HCT116 (cell line): ENCODE data around the gene CFAP43. TPM values are rescaled to one million over a fixed set of nuclear protein-coding genes. Genes with fewer than 3 reads are reported as not detected.

Experiments
- ATAC-seq: fragments of 200-7000 bp; cut with Tn5 transposase; 2 replicates; pipeline ENCODE4 v1.9.1; 2020; ENCODE audit warnings: mild to moderate bottlenecking, moderate library complexity
- BruUV-seq: library from RNA; stranded (reverse); fragments of 400-500 nt; replicated peaks from 2 replicates; lab custom pipeline; 2021; lab: Mats Ljungman, UMichigan
- CTCF ChIA-PET: fragments of 300-600 bp; sonication (Branson Sonifier 250); formaldehyde crosslinking; loops from one replicate; lab custom pipeline; 2021; ENCODE audit warnings: antibody characterized with exemption; lab: Charles Lee
- POLR2A ChIA-PET: fragments of 300-600, 350-600 bp; sonication (Branson Sonifier 250); formaldehyde crosslinking; loops from one replicate; lab custom pipeline; 2021; ENCODE audit warnings: antibody characterized with exemption; lab: Charles Lee
- RAD21 ChIA-PET, 2 experiments: fragments of 300-600 bp; sonication (Branson Sonifier 250); formaldehyde crosslinking; loops; one replicate each; lab custom pipeline; 2023; ENCODE audit warnings: low total read pairs in 2 of 2; ENCODE audit not compliant: uncharacterized antibody in 2 of 2, unreplicated experiment in 2 of 2, low non-redundant PET in 1 of 2; lab: Charles Lee
- DNase-seq: peaks from one replicate; pipeline ENCODE4 v3.0.0-alpha.2; 2010; ENCODE audit warnings: low read depth, low spot score
- H2AFZ ChIP-seq: fragments of 200-600 bp; shearing (Covaris generic), sonication (generic); 2 replicates; pipeline ENCODE4 v1.6.1; 2017; ENCODE audit warnings: low read depth, mixed run types, mixed read lengths, antibody characterized with exemption, low read length; ENCODE audit not compliant: poor library complexity, severe bottlenecking
- H3K27ac ChIP-seq: 2 replicates; pipeline ENCODE4 v1.5.1; 2012; ENCODE audit warnings: low read depth, low read length
- H3K27me3 ChIP-seq: fragments of 200-600 bp; sonication (generic); 2 replicates; pipeline ENCODE4 v1.6.1; 2016; ENCODE audit warnings: mixed run types, low read length, mixed read lengths; ENCODE audit not compliant: insufficient read depth
- H3K36me3 ChIP-seq, 2 experiments: fragments of 200-500 bp in 1 of 2; fragments of 200-600 bp in 1 of 2; sonication (Bioruptor generic) in 1 of 2; sonication (generic) in 1 of 2; 2 replicates each; pipeline versions ENCODE4 v1.5.1 to v1.6.1; 2014 to 2016; ENCODE audit warnings: low read length in 2 of 2, inconsistent platforms in 1 of 2, mixed read lengths in 1 of 2, mixed run types in 1 of 2; ENCODE audit not compliant: insufficient read depth in 2 of 2, control insufficient read depth in 1 of 2
- H3K4me1 ChIP-seq, 2 experiments: fragments of 200-600 bp in 1 of 2; sonication (generic) in 1 of 2; 2 replicates each; pipeline versions ENCODE4 v1.5.1 to v1.6.1; 2012 to 2017; ENCODE audit warnings: low read length in 2 of 2, inconsistent platforms in 1 of 2, mild to moderate bottlenecking in 1 of 2, mixed read lengths in 1 of 2, mixed run types in 1 of 2, moderate library complexity in 1 of 2; ENCODE audit not compliant: insufficient read depth in 2 of 2, control insufficient read depth in 1 of 2
- H3K4me2 ChIP-seq: fragments of 200-600 bp; sonication (generic); 2 replicates; pipeline ENCODE4 v1.6.1; 2017; ENCODE audit warnings: mixed run types, low read length, mixed read lengths
- H3K4me3 ChIP-seq, 2 experiments: fragments of 200-600 bp in 1 of 2; sonication (generic) in 1 of 2; replicated peaks in 1 of 2; 2 replicates each; pipeline ENCODE4 v1.5.1; 2011 to 2016; ENCODE audit warnings: low read length in 2 of 2, control low read depth in 1 of 2, low read depth in 1 of 2, mild to moderate bottlenecking in 1 of 2, mixed read lengths in 1 of 2, mixed run types in 1 of 2
- H3K79me2 ChIP-seq: fragments of 200-600 bp; sonication (generic); 2 replicates; pipeline ENCODE4 v1.6.1; 2017; ENCODE audit warnings: mild to moderate bottlenecking, mixed run types, low read length, moderate library complexity, mixed read lengths; ENCODE audit not compliant: insufficient read depth
- H3K9ac ChIP-seq: fragments of 200-600 bp; sonication (generic); 2 replicates; pipeline ENCODE4 v1.6.1; 2016; ENCODE audit warnings: low read length, mixed read lengths
- H3K9me2 ChIP-seq: fragments of 200-600 bp; sonication (generic), shearing (Covaris generic); 2 replicates; pipeline ENCODE4 v1.6.1; 2017; ENCODE audit warnings: mixed run types, mild to moderate bottlenecking, moderate library complexity; ENCODE audit not compliant: insufficient read depth
- H3K9me3 ChIP-seq, 2 experiments: fragments of 200-500 bp in 1 of 2; fragments of 200-600 bp in 1 of 2; sonication (Bioruptor generic) in 1 of 2; sonication (generic) in 1 of 2; 2 replicates each; pipeline ENCODE4 v1.6.1; 2014 to 2017; ENCODE audit warnings: low read length in 2 of 2, mixed read lengths in 2 of 2, inconsistent platforms in 1 of 2, low read depth in 1 of 2, mild to moderate bottlenecking in 1 of 2, mixed run types in 1 of 2, moderate library complexity in 1 of 2; ENCODE audit not compliant: control insufficient read depth in 1 of 2, insufficient read depth in 1 of 2
- H4K20me1 ChIP-seq: fragments of 200-600 bp; sonication (generic), shearing (Covaris generic); 2 replicates; pipeline ENCODE4 v1.6.1; 2017; ENCODE audit warnings: mixed run types, mild to moderate bottlenecking, moderate library complexity; ENCODE audit not compliant: insufficient read depth
- CBX3 ChIP-seq: IDR thresholded peaks from 2 replicates; pipeline ENCODE4 v1.6.1; 2012; ENCODE audit warnings: low read depth
- CTCF ChIP-seq, 3 experiments: fragments of 200-600 bp in 1 of 3; sonication (generic) in 1 of 3; IDR thresholded peaks in 2 of 3; conservative IDR thresholded peaks in 1 of 3; 2 replicates each; pipeline ENCODE4 v1.5.1; 2012 to 2017; ENCODE audit warnings: low read depth in 2 of 3, low read length in 2 of 3, antibody characterized with exemption in 1 of 3, borderline replicate concordance in 1 of 3, control low read depth in 1 of 3, mild to moderate bottlenecking in 1 of 3, mixed read lengths in 1 of 3, mixed run types in 1 of 3, moderate library complexity in 1 of 3; ENCODE audit not compliant: insufficient read depth in 1 of 3
- EGR1 ChIP-seq: IDR thresholded peaks from 2 replicates; pipeline ENCODE4 v1.6.1; 2012; ENCODE audit warnings: low read depth
- ELF1 ChIP-seq: IDR thresholded peaks from 2 replicates; pipeline ENCODE4 v1.6.1; 2012; ENCODE audit warnings: low read depth, borderline replicate concordance
- EZH2 ChIP-seq: fragments of 200-600 bp; sonication (generic); IDR thresholded peaks from 2 replicates; pipeline ENCODE4 v1.6.1; 2017; ENCODE audit warnings: antibody characterized with exemption, mixed run types
- EZH2phosphoT487 ChIP-seq: fragments of 200-600 bp; IDR thresholded peaks from 2 replicates; pipeline ENCODE4 v1.6.1; 2018; ENCODE audit warnings: antibody characterized with exemption, borderline replicate concordance
- FOSL1 ChIP-seq: IDR thresholded peaks from 2 replicates; pipeline ENCODE4 v1.6.1; 2012; ENCODE audit warnings: low read depth
- JUND ChIP-seq: IDR thresholded peaks from 2 replicates; pipeline ENCODE4 v1.6.1; 2012
- MAX ChIP-seq: IDR thresholded peaks from 2 replicates; pipeline ENCODE4 v1.6.1; 2012
- POLR2A ChIP-seq: IDR thresholded peaks from 2 replicates; pipeline ENCODE4 v1.7.0; 2011; ENCODE audit warnings: borderline replicate concordance; ENCODE audit not compliant: insufficient read depth, insufficient read length; ENCODE audit errors: extremely low read depth
- POLR2AphosphoS5 ChIP-seq: IDR thresholded peaks from 2 replicates; pipeline ENCODE4 v1.6.1; 2011; ENCODE audit warnings: mild to moderate bottlenecking, low read depth, low read length, moderate library complexity
- RAD21 ChIP-seq: IDR thresholded peaks from 2 replicates; pipeline ENCODE4 v1.6.1; 2012; ENCODE audit warnings: low read depth, mild to moderate bottlenecking
- REST ChIP-seq: IDR thresholded peaks from 2 replicates; pipeline ENCODE4 v1.6.1; 2012; ENCODE audit warnings: low read depth
- SIN3A ChIP-seq: IDR thresholded peaks from 2 replicates; pipeline ENCODE4 v1.6.1; 2012; ENCODE audit warnings: low read depth
- SRF ChIP-seq: IDR thresholded peaks from 2 replicates; pipeline ENCODE4 v1.6.1; 2012; ENCODE audit warnings: low read depth
- TCF7L2 ChIP-seq: IDR thresholded peaks from 2 replicates; pipeline ENCODE4 v1.7.0; 2011; ENCODE audit warnings: borderline replicate concordance, inconsistent platforms; ENCODE audit not compliant: insufficient read depth, insufficient read length; ENCODE audit errors: extremely low read depth
- YY1 ChIP-seq: IDR thresholded peaks from 2 replicates; pipeline ENCODE4 v1.6.1; 2011; ENCODE audit warnings: low read length, low read depth, moderate library complexity, mild to moderate bottlenecking; ENCODE audit not compliant: insufficient replicate concordance; ENCODE audit errors: extremely low read depth
- ZFX ChIP-seq: fragments of 450-650 bp; IDR thresholded peaks from 2 replicates; pipeline ENCODE4 v1.6.1; 2017
- ZNF274 ChIP-seq: fragments of 200-500 bp; sonication (Bioruptor generic); IDR thresholded peaks from 2 replicates; pipeline ENCODE4 v1.6.1; 2014; ENCODE audit warnings: mild to moderate bottlenecking, low read depth, low read length, inconsistent platforms
- intact Hi-C: fragments of 100-400 bp; cut with micrococcal nuclease; formaldehyde crosslinking; loops from 2 replicates; pipeline ENCODE4 v1.10.0; 2022
- total RNA-seq: library from RNA; stranded (reverse); gene quantifications from one replicate; pipeline ENCODE4 v1.2.1, GENCODE V29; 2021; ENCODE audit not compliant: unreplicated experiment

The CFAP43 gene
- total RNA-seq, 1 experiment from 2014 or later: 4.0 TPM

GRCh38 chr10:104273899-104274575, 41.9 kb upstream of the CFAP43 start (continued):
- no peak for TF ChIP-seq REST
- TF ChIP-seq TCF7L2: no peak
- no peak for TF ChIP-seq SIN3A
- TF ChIP-seq ZNF274: no peak
- no peak for TF ChIP-seq CBX3
- TF ChIP-seq RAD21: no peak
- no peak for TF ChIP-seq EZH2phosphoT487
- TF ChIP-seq, all 23 proteins: peak for 0

GRCh38 chr10:104273286-104273685, 41.1 kb upstream of the CFAP43 start:
- intact Hi-C loops: no loop called here
- H3K27me3 ChIP-seq: no peaks in the 10 kb centered on the region
- peaks cover 8 to 12% of the 10 kb centered on the region in 2 experiments; a peak in 2 of 4 replicates for H3K36me3 ChIP-seq
- H2AFZ ChIP-seq: no peak overlapping the region
- ChIA-PET CTCF (interaction anchor here (0.8 to 6.7 kb wide), 11 partner anchors 12 to 561 kb away, joined by 3 to 106 read pairs (median 22); partner anchors contain the start of genes CFAP58, GSTO1 and SFR1), POLR2A (interaction anchor here (1.2 kb wide), 1 partner anchor 64 kb away, joined by 3 read pairs; no protein-coding TSS in a partner anchor), RAD21 (no interaction called here)
- H3K9me3 ChIP-seq: no peaks in the 10 kb centered on the region
- ATAC-seq (no peak), DNase-seq (no peak)
- H3K9ac ChIP-seq: no peak overlapping the region
- BruUV-seq: no TSS peak
- H3K4me1 ChIP-seq: peaks cover 12 to 26% of the 10 kb centered on the region in 2 experiments
- no peak overlapping the region for H3K4me2 ChIP-seq
- H3K79me2 ChIP-seq: peaks cover 39% of the 10 kb centered on the region
- H3K9me2 ChIP-seq: no peaks in the 10 kb centered on the region; the same call in 1 of the 2 replicates
- no peak overlapping the region for H3K27ac ChIP-seq
- H4K20me1 ChIP-seq: no peaks in the 10 kb centered on the region
- H3K4me3 ChIP-seq: no peak overlapping the region
- TF ChIP-seq SIN3A (no peak), JUND (no peak), YY1 (no peak), ELF1 (no peak), SRF (no peak), ZFX (no peak), EZH2 (no peak), EGR1 (no peak), CTCF (IDR thresholded peaks at IDR 0.05 in 2 of 3, conservative IDR thresholded peaks at IDR 0.05 in 1 of 3; ENCODE audit: borderline replicate concordance in 1 of 3, insufficient read depth in 1 of 3, low read depth in 2 of 3, low read length in 2 of 3) (no peak), POLR2A (no peak), TCF7L2 (no peak), FOSL1 (no peak), MAX (no peak), POLR2AphosphoS5 (no peak), EZH2phosphoT487 (no peak)
